Fibroblast of villous mesenchyme (primary cell): ENCODE data around the gene ZNF783. TPM values are rescaled to one million over a fixed set of nuclear protein-coding genes. Genes with fewer than 3 reads are reported as not detected.
A peak's percentile ranks its signal among the peaks of the same experiment; 100 is the strongest.

Experiments used
- DNase-seq: peaks from one replicate; pipeline ENCODE4 v3.0.0-alpha.2; 2010; ENCODE audit warnings: low read depth
- H3K4me3 ChIP-seq: 2 replicates; pipeline ENCODE4 v1.5.1; 2011; ENCODE audit warnings: low read depth, mild to moderate bottlenecking, low read length
- total RNA-seq: library from RNA; depleted of rRNA; stranded (reverse); fragments of >200 nt; gene quantifications from 2 replicates; pipeline ENCODE4 v1.2.3, GENCODE V29; 2012
- TF ChIP-seq, protein P1 (sequence below): IDR thresholded peaks from 2 replicates; pipeline ENCODE4 v1.5.1; 2012; ENCODE audit warnings: low read depth, mild to moderate bottlenecking, low read length; ENCODE audit not compliant: insufficient read depth

The ZNF783 gene
- total RNA-seq, 1 donor: 8.6 TPM

GRCh38 chr7:149253665-149254064 is 8.3 kb upstream of the ZNF783 start:
- no peak for DNase-seq
- H3K4me3 ChIP-seq: no peak overlapping the region
- TF ChIP-seq, protein P1, sequence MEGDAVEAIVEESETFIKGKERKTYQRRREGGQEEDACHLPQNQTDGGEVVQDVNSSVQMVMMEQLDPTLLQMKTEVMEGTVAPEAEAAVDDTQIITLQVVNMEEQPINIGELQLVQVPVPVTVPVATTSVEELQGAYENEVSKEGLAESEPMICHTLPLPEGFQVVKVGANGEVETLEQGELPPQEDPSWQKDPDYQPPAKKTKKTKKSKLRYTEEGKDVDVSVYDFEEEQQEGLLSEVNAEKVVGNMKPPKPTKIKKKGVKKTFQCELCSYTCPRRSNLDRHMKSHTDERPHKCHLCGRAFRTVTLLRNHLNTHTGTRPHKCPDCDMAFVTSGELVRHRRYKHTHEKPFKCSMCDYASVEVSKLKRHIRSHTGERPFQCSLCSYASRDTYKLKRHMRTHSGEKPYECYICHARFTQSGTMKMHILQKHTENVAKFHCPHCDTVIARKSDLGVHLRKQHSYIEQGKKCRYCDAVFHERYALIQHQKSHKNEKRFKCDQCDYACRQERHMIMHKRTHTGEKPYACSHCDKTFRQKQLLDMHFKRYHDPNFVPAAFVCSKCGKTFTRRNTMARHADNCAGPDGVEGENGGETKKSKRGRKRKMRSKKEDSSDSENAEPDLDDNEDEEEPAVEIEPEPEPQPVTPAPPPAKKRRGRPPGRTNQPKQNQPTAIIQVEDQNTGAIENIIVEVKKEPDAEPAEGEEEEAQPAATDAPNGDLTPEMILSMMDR: no peak

GRCh38 chr7:149254181-149254858 is 7.7 kb upstream of the ZNF783 start:
- no peak overlapping the region for H3K4me3 ChIP-seq
- TF ChIP-seq, protein P1: no peak
- DNase-seq: no peak

- no peak overlapping the region for H3K4me3 ChIP-seq
- TF ChIP-seq, protein P1: no peak
- no peak for DNase-seq
These were observed 6.8 kb upstream of the ZNF783 start for GRCh38 chr7:149255174-149255573.

DNA sequence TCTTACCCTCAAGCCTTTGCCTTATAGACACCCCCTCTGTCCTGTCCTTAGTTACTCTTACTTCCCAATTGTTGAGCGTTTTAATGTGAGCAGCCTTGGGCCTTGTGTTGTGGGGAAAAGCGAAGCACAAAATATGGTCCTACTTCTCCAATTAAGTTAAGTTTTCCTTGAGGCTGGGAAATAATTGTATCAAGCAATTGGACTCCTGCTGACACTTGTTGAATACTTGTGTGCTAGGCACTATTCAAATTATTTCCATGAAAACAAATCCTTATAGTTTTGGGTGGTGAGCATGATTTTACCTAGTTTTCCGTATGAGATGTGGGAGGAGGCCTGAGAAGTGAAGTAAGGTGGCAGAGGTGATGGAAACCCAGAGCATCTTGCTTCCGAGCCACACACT is 5.4 kb upstream of the ZNF783 start:
- TF ChIP-seq, protein P1: no peak
- no peak for DNase-seq
- no peak overlapping the region for H3K4me3 ChIP-seq

- peak; percentile 3 for DNase-seq
- H3K4me3 ChIP-seq: no peak overlapping the region
These were observed 4.8 kb upstream of the ZNF783 start for GRCh38 chr7:149257146-149257545.

GRCh38 chr7:149261316-149261828 is 624 bp upstream of the ZNF783 start:
- TF ChIP-seq, protein P1: no peak
- H3K4me3 ChIP-seq: peak overlapping the region; percentile 63
- DNase-seq: peak; percentile 44

More at GRCh38 chr7:149257146-149257545, 4.8 kb upstream of the ZNF783 start:
- TF ChIP-seq, protein P1: no peak
